CD4-positive, alpha-beta T cell (primary cell): ENCODE measurements around the gene KRTAP5-4. TPM values are rescaled to one million over a fixed set of nuclear protein-coding genes. Genes with fewer than 3 reads are reported as not detected.

ENCODE experiments used
- ATAC-seq: fragments of 200-7000 bp; cut with Tn5 transposase; one replicate; pipeline ENCODE4 v1.10.0; 2022; ENCODE audit warnings: mild to moderate bottlenecking; ENCODE audit not compliant: poor library complexity
- CTCF ChIA-PET: fragments of 350-600 bp; sonication (Branson Sonifier 250); formaldehyde crosslinking; loops from one replicate; lab custom pipeline; 2021; ENCODE audit warnings: antibody characterized with exemption, inconsistent platforms; lab: Charles Lee
- POLR2A ChIA-PET: fragments of 350-600 bp; sonication (Branson Sonifier 250); formaldehyde crosslinking; loops from one replicate; lab custom pipeline; 2021; ENCODE audit warnings: antibody characterized with exemption, inconsistent platforms; lab: Charles Lee
- DNase-seq, 14 experiments: peaks; one replicate each; pipeline ENCODE4 v3.0.0-alpha.2; 2013 to 2020; ENCODE audit warnings: mixed read lengths in 2 of 14
- H3K27ac ChIP-seq, 2 donors: one replicate each; pipeline versions ENCODE4 v1.5.1 to v1.7.0; 2013; ENCODE audit warnings: low read length in 2 of 2, low read depth in 1 of 2, mild to moderate bottlenecking in 1 of 2
- H3K27me3 ChIP-seq, 2 experiments: 1 replicate in 1 of 2; 2 replicates in 1 of 2; pipeline versions ENCODE4 v1.6.1 to v1.7.0; 2013; ENCODE audit warnings: low read length in 2 of 2, control low read depth in 1 of 2, mild to moderate bottlenecking in 1 of 2, moderate library complexity in 1 of 2; ENCODE audit not compliant: insufficient read depth in 2 of 2, control insufficient read depth in 1 of 2
- H3K36me3 ChIP-seq: one replicate; pipeline ENCODE4 v1.6.1; 2013; ENCODE audit warnings: low read length, control low read depth; ENCODE audit not compliant: insufficient read depth
- H3K4me1 ChIP-seq: one replicate; pipeline ENCODE4 v1.6.1; 2013; ENCODE audit warnings: low read length, control low read depth; ENCODE audit not compliant: insufficient read depth
- H3K4me3 ChIP-seq: one replicate; pipeline ENCODE4 v1.5.1; 2013; ENCODE audit warnings: mild to moderate bottlenecking, low read length, moderate library complexity
- H3K9me3 ChIP-seq, 2 experiments: 1 replicate in 1 of 2; 2 replicates in 1 of 2; pipeline versions ENCODE4 v1.6.1 to v1.7.0; 2013; ENCODE audit warnings: low read length in 2 of 2, mild to moderate bottlenecking in 2 of 2, control low read depth in 1 of 2, moderate library complexity in 1 of 2; ENCODE audit not compliant: control insufficient read depth in 1 of 2, insufficient read depth in 1 of 2
- H3K27ac Mint-ChIP-seq: one replicate; pipeline ENCODE4 v1.8.0; 2020; ENCODE audit warnings: mixed read lengths
- H3K27me3 Mint-ChIP-seq: one replicate; pipeline ENCODE4 v1.8.0; 2021; ENCODE audit warnings: mixed read lengths
- H3K36me3 Mint-ChIP-seq: one replicate; pipeline ENCODE4 v1.8.0; 2021; ENCODE audit warnings: low read depth, mixed read lengths
- H3K4me1 Mint-ChIP-seq: one replicate; pipeline ENCODE4 v1.8.0; 2021; ENCODE audit warnings: low read depth, mixed read lengths
- H3K4me3 Mint-ChIP-seq: one replicate; pipeline ENCODE4 v1.8.0; 2020; ENCODE audit warnings: mild to moderate bottlenecking, mixed read lengths
- H3K9me3 Mint-ChIP-seq: one replicate; pipeline ENCODE4 v1.8.0; 2020; ENCODE audit warnings: mixed read lengths
- intact Hi-C, 2 experiments: fragments of 100-400 bp; cut with DNase I in 1 of 2; cut with micrococcal nuclease in 1 of 2; formaldehyde crosslinking; loops; one replicate each; pipeline versions ENCODE4 v1.15.1 to v1.9.0; 2023 to 2025; cut with DNase I, micrococcal nuclease
- total RNA-seq, 174 experiments: library from RNA in 2 of 174; stranded (reverse) in 2 of 174; gene quantifications; one replicate each; pipeline ENCODE4 v1.2.3 and lab custom pipeline; 2021 to 2026
- TF ChIP-seq, protein P1 (sequence below): fragments of 200-600 bp; IDR thresholded peaks from one replicate; pipeline ENCODE4 v1.8.0; 2022; ENCODE audit warnings: antibody characterized with exemption, mild to moderate bottlenecking

Gene KRTAP5-4
- total RNA-seq, 2 experiments from 2014 or later = not detected

GRCh38 chr11:1623716-1624115 lies 1.8 kb upstream of the KRTAP5-4 start:
- Mint-ChIP-seq H3K27ac (no peak overlapping the region), H3K36me3 (no peaks in the 10 kb centered on the region), H3K4me1 (peaks cover 6% of the 10 kb centered on the region), H3K9me3 (no peaks in the 10 kb centered on the region), H3K27me3 (peaks cover 15% of the 10 kb centered on the region), H3K4me3 (no peak overlapping the region)
- CTCF ChIA-PET = interaction anchor here (1.4 kb wide), 1 partner anchor 49 kb away, joined by 4 read pairs; no protein-coding TSS in a partner anchor
- POLR2A ChIA-PET = no interaction called here
- TF ChIP-seq, protein P1, sequence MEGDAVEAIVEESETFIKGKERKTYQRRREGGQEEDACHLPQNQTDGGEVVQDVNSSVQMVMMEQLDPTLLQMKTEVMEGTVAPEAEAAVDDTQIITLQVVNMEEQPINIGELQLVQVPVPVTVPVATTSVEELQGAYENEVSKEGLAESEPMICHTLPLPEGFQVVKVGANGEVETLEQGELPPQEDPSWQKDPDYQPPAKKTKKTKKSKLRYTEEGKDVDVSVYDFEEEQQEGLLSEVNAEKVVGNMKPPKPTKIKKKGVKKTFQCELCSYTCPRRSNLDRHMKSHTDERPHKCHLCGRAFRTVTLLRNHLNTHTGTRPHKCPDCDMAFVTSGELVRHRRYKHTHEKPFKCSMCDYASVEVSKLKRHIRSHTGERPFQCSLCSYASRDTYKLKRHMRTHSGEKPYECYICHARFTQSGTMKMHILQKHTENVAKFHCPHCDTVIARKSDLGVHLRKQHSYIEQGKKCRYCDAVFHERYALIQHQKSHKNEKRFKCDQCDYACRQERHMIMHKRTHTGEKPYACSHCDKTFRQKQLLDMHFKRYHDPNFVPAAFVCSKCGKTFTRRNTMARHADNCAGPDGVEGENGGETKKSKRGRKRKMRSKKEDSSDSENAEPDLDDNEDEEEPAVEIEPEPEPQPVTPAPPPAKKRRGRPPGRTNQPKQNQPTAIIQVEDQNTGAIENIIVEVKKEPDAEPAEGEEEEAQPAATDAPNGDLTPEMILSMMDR = no peak
- no peak overlapping the region for H3K4me3 ChIP-seq
- H3K9me3 ChIP-seq = no peaks in the 10 kb centered on the region
- no peaks in the 10 kb centered on the region for H3K36me3 ChIP-seq
- H3K4me1 ChIP-seq = peaks cover 13% of the 10 kb centered on the region
- H3K27me3 ChIP-seq = no peaks in the 10 kb centered on the region
- DNase-seq = no peak
- ATAC-seq = no peak
- H3K27ac ChIP-seq = no peak overlapping the region
- intact Hi-C loops = no loop called here

DNA sequence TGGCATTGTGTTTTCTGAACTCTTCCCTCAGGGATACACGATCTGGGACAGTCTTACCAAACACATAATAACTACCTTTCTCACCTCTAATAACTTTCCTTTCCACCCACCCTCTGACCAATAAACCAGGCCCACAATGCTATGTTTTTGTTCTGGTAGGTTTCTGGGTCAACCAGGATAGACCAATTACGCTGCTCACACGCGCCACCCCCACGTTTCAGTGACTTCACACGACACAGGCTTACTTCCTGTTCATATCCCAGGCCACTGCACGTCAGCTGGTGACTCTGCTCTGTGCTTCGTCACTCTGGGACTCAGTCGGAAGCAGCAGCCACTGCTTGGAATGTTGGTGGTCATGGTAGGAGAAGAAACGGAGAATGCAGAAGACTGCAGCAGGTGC lies 2.5 kb downstream of the KRTAP5-4 start:
- Mint-ChIP-seq H3K9me3 (no peaks in the 10 kb centered on the region), H3K4me3 (peak overlapping the region; percentile 32), H3K27me3 (peaks cover 37% of the 10 kb centered on the region), H3K4me1 (peaks cover 6% of the 10 kb centered on the region), H3K27ac (peak overlapping the region; percentile 1), H3K36me3 (no peaks in the 10 kb centered on the region)
- no peak overlapping the region for H3K4me3 ChIP-seq
- TF ChIP-seq, protein P1 = no peak
- ATAC-seq = peak; percentile 88
- H3K27ac ChIP-seq = no peak overlapping the region
- intact Hi-C loops = no loop called here
- no peaks in the 10 kb centered on the region for H3K36me3 ChIP-seq
- ChIA-PET CTCF (no interaction called here), POLR2A (interaction anchor here (0.7 kb wide), 1 partner anchor 30 kb away, joined by 3 read pairs; no protein-coding TSS in a partner anchor)
- H3K9me3 ChIP-seq = no peaks in the 10 kb centered on the region
- peak in 5 of 14 experiments; percentile 16 to 72 (median 43) for DNase-seq
- H3K4me1 ChIP-seq = peaks cover 11% of the 10 kb centered on the region
- H3K27me3 ChIP-seq = peaks cover 3 to 7% of the 10 kb centered on the region in 2 experiments

DNA sequence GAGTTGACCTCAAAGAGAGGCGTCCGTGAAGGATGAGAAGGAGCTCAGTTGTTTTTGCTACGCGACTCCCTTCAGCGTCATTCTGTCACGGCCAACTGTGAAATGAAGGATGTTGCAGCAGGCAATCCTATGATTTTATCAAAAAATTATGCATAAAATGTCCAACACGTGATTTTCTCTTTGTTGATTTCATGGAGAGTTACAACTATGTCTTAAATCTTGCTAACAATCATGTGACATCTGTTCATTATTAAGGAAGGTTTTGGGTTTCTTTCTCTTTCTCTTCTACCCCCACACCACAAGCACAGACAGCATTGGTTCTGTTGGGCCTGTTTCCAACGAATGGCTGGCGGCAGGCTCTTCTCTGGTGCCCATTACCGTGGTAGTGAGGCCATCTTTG lies 3.7 kb downstream of the KRTAP5-4 start:
- H3K4me3 Mint-ChIP-seq = no peak overlapping the region
- DNase-seq (no peak), ATAC-seq (no peak)
- Histone ChIP-seq H3K4me3 (no peak overlapping the region), H3K27me3 (peaks cover 3 to 7% of the 10 kb centered on the region in 2 experiments), H3K4me1 (peaks cover 11% of the 10 kb centered on the region), H3K36me3 (no peaks in the 10 kb centered on the region), H3K27ac (no peak overlapping the region), H3K9me3 (no peaks in the 10 kb centered on the region)
- peaks cover 6% of the 10 kb centered on the region for H3K4me1 Mint-ChIP-seq
- H3K27ac Mint-ChIP-seq = no peak overlapping the region
- TF ChIP-seq, protein P1 = no peak
- peaks cover 46% of the 10 kb centered on the region for H3K27me3 Mint-ChIP-seq
- H3K9me3 Mint-ChIP-seq = no peaks in the 10 kb centered on the region
- ChIA-PET CTCF (no interaction called here), POLR2A (no interaction called here)
- H3K36me3 Mint-ChIP-seq = no peaks in the 10 kb centered on the region
- intact Hi-C loops = no loop called here
